Activated CD4-positive, alpha-beta memory T cell treated with anti-CD3 and anti-CD28 coated beads for 36 hours (primary cell): Measurements from ENCODE around the gene TPST2. TPM values are rescaled to one million over a fixed set of nuclear protein-coding genes. Genes with fewer than 3 reads are reported as not detected.
A peak's percentile ranks its signal among the peaks of the same experiment; 100 is the strongest.

Source experiments
- CTCF ChIA-PET: fragments of 350-600 bp; sonication (Branson Sonifier 250); formaldehyde crosslinking; loops from one replicate; lab custom pipeline; 2021; ENCODE audit warnings: antibody characterized with exemption, inconsistent platforms; lab: Charles Lee
- POLR2A ChIA-PET: fragments of 350-600 bp; sonication (Branson Sonifier 250); formaldehyde crosslinking; loops from one replicate; lab custom pipeline; 2021; ENCODE audit warnings: antibody characterized with exemption; lab: Charles Lee
- DNase-seq: peaks from one replicate; pipeline ENCODE4 v3.0.0-alpha.2; 2020
- H3K27ac Mint-ChIP-seq: one replicate; pipeline ENCODE4 v1.8.0; 2021; ENCODE audit warnings: mixed read lengths
- H3K27me3 Mint-ChIP-seq: one replicate; pipeline ENCODE4 v1.8.0; 2021; ENCODE audit warnings: mixed read lengths
- H3K36me3 Mint-ChIP-seq: one replicate; pipeline ENCODE4 v1.8.0; 2021; ENCODE audit warnings: mixed read lengths
- H3K4me1 Mint-ChIP-seq: one replicate; pipeline ENCODE4 v1.8.0; 2021; ENCODE audit warnings: low read depth, mixed read lengths
- H3K4me3 Mint-ChIP-seq: one replicate; pipeline ENCODE4 v1.8.0; 2021; ENCODE audit warnings: mild to moderate bottlenecking, mixed read lengths
- H3K9me3 Mint-ChIP-seq: one replicate; pipeline ENCODE4 v1.8.0; 2021; ENCODE audit warnings: mixed read lengths
- intact Hi-C: fragments of 100-400 bp; cut with micrococcal nuclease; formaldehyde crosslinking; loops from one replicate; pipeline ENCODE4 v1.15.1; 2023
- total RNA-seq, 2 experiments: library from RNA; stranded (reverse); gene quantifications; one replicate each; pipeline ENCODE4 v1.2.3, GENCODE V29; 2021

Gene TPST2
- total RNA-seq, 2 experiments from 2014 or later = 27.9 to 31.2 TPM

DNA sequence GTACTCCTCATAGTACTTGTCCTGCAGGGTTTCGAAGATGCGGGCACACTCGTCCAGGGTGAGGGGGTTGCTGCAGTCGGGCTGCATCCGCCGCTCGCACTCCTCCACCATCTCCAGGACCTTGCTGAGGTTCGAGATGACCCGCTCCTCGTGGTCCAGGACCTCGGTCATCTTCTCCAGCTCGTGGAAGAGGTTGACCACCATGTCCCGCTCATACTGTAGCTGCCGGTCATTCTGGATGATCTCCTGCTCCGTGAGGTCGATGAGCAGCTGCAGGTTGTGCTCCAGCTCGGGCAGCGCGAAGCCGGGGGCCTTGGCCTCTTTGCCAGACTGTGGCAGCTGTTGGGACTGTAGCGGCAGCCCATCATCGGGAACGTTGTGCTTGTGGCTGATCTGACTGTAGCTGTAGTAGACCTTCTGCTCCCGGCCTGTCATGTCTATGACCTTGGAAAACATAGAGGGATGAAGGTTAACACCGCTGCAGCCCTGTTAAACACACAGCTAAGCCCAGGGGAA is 90.7 kb downstream of the TPST2 start:
- DNase-seq = no peak
- no peaks in the 10 kb centered on the region for H3K27me3 Mint-ChIP-seq
- no peak overlapping the region for H3K27ac Mint-ChIP-seq
- H3K4me3 Mint-ChIP-seq = no peak overlapping the region
- ChIA-PET CTCF (interaction anchor here (6.3 kb wide), 1 partner anchor 166 kb away, joined by 46 read pairs; no protein-coding TSS in a partner anchor), POLR2A (interaction anchor here (0.6 to 0.9 kb wide), 2 partner anchors 144 to 229 kb away, joined by 3 to 4 read pairs; no protein-coding TSS in a partner anchor)
- intact Hi-C loops = no loop called here
- peaks cover 57% of the 10 kb centered on the region for H3K36me3 Mint-ChIP-seq
- H3K4me1 Mint-ChIP-seq = peaks cover 19% of the 10 kb centered on the region
- no peaks in the 10 kb centered on the region for H3K9me3 Mint-ChIP-seq

DNA sequence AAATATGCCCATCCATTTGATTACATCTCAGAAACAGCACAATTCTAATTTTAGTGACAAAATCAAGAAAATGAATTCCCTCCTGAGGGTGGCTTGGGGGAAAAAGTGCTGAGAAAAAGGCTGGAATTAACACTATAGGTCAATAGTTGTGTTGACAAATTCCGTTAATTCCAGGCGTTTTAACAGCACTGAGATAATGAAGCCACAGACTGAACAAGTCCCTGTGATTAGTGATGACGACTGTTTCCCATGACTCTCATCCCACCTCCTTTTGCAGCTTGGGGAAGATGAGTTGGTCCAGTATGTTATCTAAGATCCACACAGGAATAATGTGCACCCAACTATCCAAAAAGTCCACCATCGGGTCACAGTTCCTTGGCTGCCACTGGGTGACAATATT is 93.5 kb downstream of the TPST2 start:
- Mint-ChIP-seq H3K36me3 (peaks cover 52% of the 10 kb centered on the region), H3K4me3 (no peak overlapping the region), H3K4me1 (no peaks in the 10 kb centered on the region), H3K9me3 (no peaks in the 10 kb centered on the region), H3K27ac (no peak overlapping the region), H3K27me3 (no peaks in the 10 kb centered on the region)
- ChIA-PET POLR2A (no interaction called here), CTCF (no interaction called here)
- no peak for DNase-seq
- intact Hi-C loops = no loop called here

DNA sequence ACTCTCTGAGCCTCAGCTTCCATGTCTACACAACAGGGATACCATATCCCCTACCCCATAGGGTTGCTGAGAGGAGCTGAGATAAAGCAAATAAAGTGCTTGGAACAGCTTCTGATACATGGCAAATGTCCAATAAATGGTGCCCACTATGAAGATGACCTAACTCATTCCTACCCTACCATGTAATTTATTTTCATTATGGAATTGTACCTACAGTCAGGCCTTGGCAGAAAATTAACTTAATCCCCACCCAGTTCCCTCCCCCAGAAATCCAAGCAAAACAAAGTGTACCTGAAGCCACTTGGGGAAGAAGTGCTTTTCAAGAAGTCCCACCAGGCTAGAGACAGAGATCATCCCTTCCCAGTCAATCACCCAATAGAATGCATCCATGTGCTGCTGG is 95.4 kb downstream of the TPST2 start:
- Mint-ChIP-seq H3K4me3 (no peak overlapping the region), H3K36me3 (peaks cover 46% of the 10 kb centered on the region), H3K9me3 (no peaks in the 10 kb centered on the region), H3K27ac (peak overlapping the region; percentile 33), H3K4me1 (no peaks in the 10 kb centered on the region), H3K27me3 (no peaks in the 10 kb centered on the region)
- ChIA-PET POLR2A (interaction anchor here (2.5 kb wide), 1 partner anchor 11 kb away, joined by 9 read pairs; the partner anchor contains the start of genes HPS4 and SRRD), CTCF (interaction anchor here (0.6 to 1.1 kb wide), 3 partner anchors 9 to 18 kb away, joined by 3 read pairs; no protein-coding TSS in a partner anchor)
- no peak for DNase-seq
- intact Hi-C loops = no loop called here

DNA sequence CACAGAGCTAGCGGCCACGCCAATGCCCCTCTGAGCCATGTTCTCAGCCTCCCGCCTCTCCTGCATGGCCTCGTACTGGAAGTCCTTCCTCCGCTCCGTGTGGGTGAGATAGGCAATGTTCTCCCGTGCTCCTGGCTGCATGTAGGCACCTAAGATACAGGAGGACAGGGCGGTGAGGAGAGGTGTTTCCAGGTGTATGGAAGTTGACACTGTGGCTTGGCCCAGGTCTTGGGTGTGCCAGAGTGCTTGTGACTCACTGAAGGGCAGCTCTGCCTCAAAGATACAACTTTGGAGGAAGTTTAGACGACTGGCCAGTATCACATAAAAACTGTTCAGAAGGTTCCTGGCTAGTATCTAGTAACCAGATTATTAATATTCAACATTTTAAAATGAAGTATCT is 97.7 kb downstream of the TPST2 start:
- H3K4me1 Mint-ChIP-seq = peaks cover 2% of the 10 kb centered on the region
- no peaks in the 10 kb centered on the region for H3K9me3 Mint-ChIP-seq
- POLR2A ChIA-PET = no interaction called here
- H3K27me3 Mint-ChIP-seq = no peaks in the 10 kb centered on the region
- intact Hi-C loops = no loop called here
- CTCF ChIA-PET = interaction anchor here (1.9 kb wide), 1 partner anchor 11 kb away, joined by 4 read pairs; no protein-coding TSS in a partner anchor
- peaks cover 49% of the 10 kb centered on the region for H3K36me3 Mint-ChIP-seq
- no peak overlapping the region for H3K27ac Mint-ChIP-seq
- no peak for DNase-seq
- no peak overlapping the region for H3K4me3 Mint-ChIP-seq

DNA sequence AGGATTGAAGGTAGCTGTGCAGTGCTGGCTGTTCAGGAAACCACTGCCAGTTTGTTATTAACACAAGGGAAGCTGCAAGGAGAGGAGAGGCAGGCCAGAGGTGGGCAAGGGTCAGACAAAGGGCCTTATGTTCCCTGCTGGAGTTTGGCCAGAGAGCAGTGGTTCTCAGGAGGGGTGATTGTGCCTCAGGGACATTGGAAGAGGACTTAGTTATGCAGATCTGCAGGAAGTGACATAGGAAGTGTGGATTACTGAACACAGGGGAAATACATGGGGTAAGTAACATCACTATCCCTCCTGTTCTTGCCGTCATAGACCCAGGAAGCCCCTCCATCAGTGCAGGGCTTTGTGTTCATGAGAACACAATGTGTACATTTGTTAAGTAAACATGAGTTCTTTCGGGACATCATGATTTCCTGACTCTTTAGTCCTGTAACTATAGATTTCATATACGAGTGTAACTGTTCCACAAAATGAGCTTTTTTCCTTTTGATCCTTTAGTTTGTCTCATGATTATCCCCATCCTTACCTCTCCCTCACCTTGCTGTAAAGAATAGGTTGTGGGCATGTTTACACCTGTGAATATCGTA is 100.4 kb downstream of the TPST2 start:
- Mint-ChIP-seq H3K27me3 (no peaks in the 10 kb centered on the region), H3K27ac (peak overlapping the region; percentile 30), H3K36me3 (peaks cover 38% of the 10 kb centered on the region), H3K9me3 (no peaks in the 10 kb centered on the region), H3K4me1 (peaks cover 19% of the 10 kb centered on the region), H3K4me3 (no peak overlapping the region)
- CTCF ChIA-PET = no interaction called here
- DNase-seq = no peak
- POLR2A ChIA-PET = no interaction called here
- intact Hi-C loops = no loop called here

GRCh38 chr22:26487996-26488395 is 101.9 kb downstream of the TPST2 start:
- POLR2A ChIA-PET = no interaction called here
- intact Hi-C loops = no loop called here
- peaks cover 24% of the 10 kb centered on the region for H3K4me1 Mint-ChIP-seq
- H3K9me3 Mint-ChIP-seq = no peaks in the 10 kb centered on the region
- no peak overlapping the region for H3K27ac Mint-ChIP-seq
- CTCF ChIA-PET = no interaction called here
- no peaks in the 10 kb centered on the region for H3K27me3 Mint-ChIP-seq
- H3K4me3 Mint-ChIP-seq = no peak overlapping the region
- DNase-seq = no peak
- peaks cover 24% of the 10 kb centered on the region for H3K36me3 Mint-ChIP-seq

GRCh38 chr22:26486394-26486793 is 103.5 kb downstream of the TPST2 start:
- Mint-ChIP-seq H3K27me3 (no peaks in the 10 kb centered on the region), H3K27ac (no peak overlapping the region), H3K4me3 (no peak overlapping the region), H3K9me3 (no peaks in the 10 kb centered on the region), H3K36me3 (peaks cover 17% of the 10 kb centered on the region), H3K4me1 (peaks cover 40% of the 10 kb centered on the region)
- no peak for DNase-seq
- intact Hi-C loops = no loop called here
- CTCF ChIA-PET = no interaction called here
- POLR2A ChIA-PET = no interaction called here

DNA sequence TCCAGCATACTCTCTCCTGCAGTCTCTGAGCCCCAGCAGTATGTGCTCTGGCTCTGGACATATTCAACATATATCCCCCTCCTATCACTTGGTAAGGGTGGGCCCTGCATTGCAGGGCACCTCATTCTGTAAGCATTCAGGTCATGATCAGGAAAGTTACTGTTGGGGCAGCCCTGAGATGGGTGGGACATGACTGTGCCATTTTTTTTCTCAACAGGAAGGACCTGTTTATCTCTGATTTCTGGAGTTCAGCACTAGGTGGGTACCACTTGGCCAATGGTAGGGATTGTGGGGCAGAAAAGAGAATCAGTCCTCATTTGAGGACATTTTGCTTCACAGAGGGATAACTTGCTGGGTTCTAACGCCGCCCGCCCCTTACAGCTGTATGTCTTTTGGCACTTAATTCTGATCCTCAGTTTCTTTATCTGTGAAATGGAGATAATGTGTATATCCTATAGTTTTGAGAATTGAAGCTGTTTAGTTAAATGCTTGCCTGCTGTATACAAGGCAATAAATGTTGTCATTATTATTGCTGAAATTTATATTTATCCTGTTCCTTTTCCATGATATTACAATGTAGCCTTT is 104.0 kb downstream of the TPST2 start:
- no peaks in the 10 kb centered on the region for H3K9me3 Mint-ChIP-seq
- intact Hi-C loops = no loop called here
- ChIA-PET POLR2A (interaction anchor here (3.1 kb wide), 1 partner anchor 187 kb away, joined by 26 read pairs; no protein-coding TSS in a partner anchor), CTCF (interaction anchor here (3.4 kb wide), 1 partner anchor 17 kb away, joined by 17 read pairs; no protein-coding TSS in a partner anchor)
- H3K36me3 Mint-ChIP-seq = peaks cover 19% of the 10 kb centered on the region
- H3K4me3 Mint-ChIP-seq = peak overlapping the region; percentile 6
- no peak for DNase-seq
- H3K27ac Mint-ChIP-seq = peak overlapping the region; percentile 53
- no peaks in the 10 kb centered on the region for H3K27me3 Mint-ChIP-seq
- H3K4me1 Mint-ChIP-seq = peaks cover 45% of the 10 kb centered on the region

- POLR2A ChIA-PET = interaction anchor here (1.9 to 3.9 kb wide), 4 partner anchors 9 to 188 kb away, joined by 9 to 41 read pairs (median 18); partner anchors contain the start of gene ASPHD2
- peaks cover 15% of the 10 kb centered on the region for H3K36me3 Mint-ChIP-seq
- intact Hi-C loops = no loop called here
- no peak for DNase-seq
- H3K4me3 Mint-ChIP-seq = peak overlapping the region; percentile 96
- H3K27ac Mint-ChIP-seq = peak overlapping the region; percentile 59
- H3K9me3 Mint-ChIP-seq = no peaks in the 10 kb centered on the region
- no peaks in the 10 kb centered on the region for H3K27me3 Mint-ChIP-seq
- H3K4me1 Mint-ChIP-seq = peaks cover 52% of the 10 kb centered on the region
- CTCF ChIA-PET = interaction anchor here (1.2 to 4.3 kb wide), 5 partner anchors 18 to 180 kb away, joined by 4 to 18 read pairs (median 15); no protein-coding TSS in a partner anchor
Observed at GRCh38 chr22:26485013-26485412, 104.9 kb downstream of the TPST2 start.

DNA sequence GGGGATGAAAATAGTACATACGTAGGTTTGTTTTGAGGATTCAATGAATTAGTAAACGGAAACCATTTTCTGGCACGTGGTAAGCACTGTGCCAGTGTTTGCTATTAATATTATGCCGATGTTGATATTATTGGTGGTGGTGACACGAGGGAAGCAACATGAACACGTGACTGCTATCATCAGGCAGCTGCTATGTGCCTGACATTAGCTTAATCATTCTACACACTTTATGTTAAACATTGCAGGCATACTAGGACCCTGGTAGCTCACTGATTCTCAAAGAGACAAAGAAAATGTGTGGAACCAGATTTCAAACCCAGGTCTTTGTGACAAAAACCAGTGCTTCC is 105.6 kb downstream of the TPST2 start:
- Mint-ChIP-seq H3K9me3 (no peaks in the 10 kb centered on the region), H3K27ac (peak overlapping the region; percentile 92), H3K4me3 (peak overlapping the region; percentile 96), H3K36me3 (peaks cover 19% of the 10 kb centered on the region), H3K4me1 (peaks cover 59% of the 10 kb centered on the region), H3K27me3 (no peaks in the 10 kb centered on the region)
- intact Hi-C loops = no loop called here
- ChIA-PET POLR2A (interaction anchor here (1.1 to 3.9 kb wide), 6 partner anchors 10 to 189 kb away, joined by 3 to 41 read pairs (median 9); partner anchors contain the start of gene ASPHD2), CTCF (interaction anchor here (0.7 to 4.3 kb wide), 10 partner anchors 10 to 190 kb away, joined by 3 to 18 read pairs (median 7); no protein-coding TSS in a partner anchor)
- no peak for DNase-seq

GRCh38 chr22:26483439-26484359 is 106.2 kb downstream of the TPST2 start, which contains the start of the genes HPS4 and SRRD:
HPS4 (minus strand) TSS chr22:26483783; CDS start chr22:26481762, 2,021 bp downstream.
SRRD (plus strand) TSS chr22:26483877; CDS start chr22:26483891, 14 bp downstream.
- CTCF ChIA-PET = interaction anchor here (0.7 to 4.3 kb wide), 14 partner anchors 10 to 1436 kb away, joined by 3 to 18 read pairs (median 4); partner anchors contain the start of gene PITPNB
- DNase-seq = peak; percentile 94
- H3K36me3 Mint-ChIP-seq = peaks cover 25% of the 10 kb centered on the region
- peak within 1 kb of the TSS; percentile 96 for H3K4me3 Mint-ChIP-seq
- POLR2A ChIA-PET = interaction anchor here (0.8 to 3.9 kb wide), 17 partner anchors 10 to 198 kb away, joined by 3 to 41 read pairs (median 3); partner anchors contain the start of genes ASPHD2, TFIP11 and TPST2
- no peaks in the 10 kb centered on the region for H3K9me3 Mint-ChIP-seq
- intact Hi-C loops = loop anchor here (1.0 to 2.0 kb wide), 4 partner anchors 29 to 189 kb away; partner anchors contain the start of genes TFIP11 and TPST2
- H3K27me3 Mint-ChIP-seq = no peaks in the 10 kb centered on the region
- peak within 1 kb of the TSS; percentile 92 for H3K27ac Mint-ChIP-seq
- peaks cover 65% of the 10 kb centered on the region for H3K4me1 Mint-ChIP-seq
